Measurements from ENCODE around the gene BICD2. TPM values are rescaled to one million over a fixed set of nuclear protein-coding genes. Genes with fewer than 3 reads are reported as not detected.
"Not testable (repeated sequence)": the region's sequence is repeated elsewhere in the genome, so short reads cannot be mapped to it uniquely, and the experiment has no call there.

BICD2 gene
- total RNA-seq, 1 experiment from 2014 or later: 25.6 TPM

- no peak overlapping the region for H2AFZ ChIP-seq (ENCODE audit: low read length)
- no peak overlapping the region for H3K4me2 ChIP-seq (ENCODE audit: low read depth, low read length, poor library complexity, severe bottlenecking)
- no peaks in the 10 kb centered on the region for H3K36me3 ChIP-seq (ENCODE audit: insufficient read depth, low read length)
- no peak for DNase-seq
- 0 out of 2 replicates have a peak, but pooled peaks cover 4% of the 10 kb centered on the region for H3K27me3 ChIP-seq (ENCODE audit: low read length)
- H3K4me1 ChIP-seq (ENCODE audit: low read length): peaks cover 3% of the 10 kb centered on the region; the same call in 1 of the 2 replicates
- no peaks in the 10 kb centered on the region for H4K20me1 ChIP-seq (ENCODE audit: insufficient read depth, low read depth, low read length)
- H3K9ac ChIP-seq (ENCODE audit: low read length): no peak overlapping the region
- H3K9me2 ChIP-seq (replicated peaks; ENCODE audit: insufficient read depth, low read length): no peaks in the 10 kb centered on the region
- H3K27ac ChIP-seq (ENCODE audit: low read length): no peak overlapping the region
- H3K9me3 ChIP-seq (ENCODE audit: low read length): 0 out of 2 replicates have a peak, but pooled peaks cover 3% of the 10 kb centered on the region
- no peaks in the 10 kb centered on the region for H3K79me2 ChIP-seq (ENCODE audit: low read length)
- no peak overlapping the region for H3K4me3 ChIP-seq (ENCODE audit: low read length)
Observed at GRCh38 chr9:92775466-92775865, 10.8 kb upstream of the BICD2 start.

GRCh38 chr9:92774274-92774673 lies 9.6 kb upstream of the BICD2 start:
- H3K79me2 ChIP-seq (ENCODE audit: low read length): no peaks in the 10 kb centered on the region
- H3K27me3 ChIP-seq (ENCODE audit: low read length): 0 out of 2 replicates have a peak, but pooled peaks cover 4% of the 10 kb centered on the region
- no peak overlapping the region for H3K27ac ChIP-seq (ENCODE audit: low read length)
- no peak for DNase-seq
- no peak overlapping the region for H3K4me3 ChIP-seq (ENCODE audit: low read length)
- 0 out of 2 replicates have a peak, but pooled peaks cover 3% of the 10 kb centered on the region for H3K9me3 ChIP-seq (ENCODE audit: low read length)
- peaks cover 8% of the 10 kb centered on the region for H3K4me1 ChIP-seq (ENCODE audit: low read length)
- H3K36me3 ChIP-seq (ENCODE audit: insufficient read depth, low read length): no peaks in the 10 kb centered on the region
- no peak overlapping the region for H3K9ac ChIP-seq (ENCODE audit: low read length)
- H2AFZ ChIP-seq (ENCODE audit: low read length): no peak overlapping the region
- H3K9me2 ChIP-seq (replicated peaks; ENCODE audit: insufficient read depth, low read length): no peaks in the 10 kb centered on the region
- H4K20me1 ChIP-seq (ENCODE audit: insufficient read depth, low read depth, low read length): no peaks in the 10 kb centered on the region
- H3K4me2 ChIP-seq (ENCODE audit: low read depth, low read length, poor library complexity, severe bottlenecking): no peak overlapping the region

GRCh38 chr9:92773810-92774209 lies 9.2 kb upstream of the BICD2 start:
- Histone ChIP-seq H3K9me3 (ENCODE audit: low read length) (0 out of 2 replicates have a peak, but pooled peaks cover 1% of the 10 kb centered on the region), H3K4me2 (ENCODE audit: low read depth, low read length, poor library complexity, severe bottlenecking) (no peak overlapping the region), H3K9me2 (replicated peaks; ENCODE audit: insufficient read depth, low read length) (no peaks in the 10 kb centered on the region), H4K20me1 (ENCODE audit: insufficient read depth, low read depth, low read length) (no peaks in the 10 kb centered on the region), H3K36me3 (ENCODE audit: insufficient read depth, low read length) (no peaks in the 10 kb centered on the region), H3K79me2 (ENCODE audit: low read length) (no peaks in the 10 kb centered on the region), H3K4me3 (ENCODE audit: low read length) (no peak overlapping the region), H3K27me3 (ENCODE audit: low read length) (0 out of 2 replicates have a peak, but pooled peaks cover under 1% of the 10 kb centered on the region), H2AFZ (ENCODE audit: low read length) (no peak overlapping the region), H3K4me1 (ENCODE audit: low read length) (peaks cover 8% of the 10 kb centered on the region), H3K27ac (ENCODE audit: low read length) (no peak overlapping the region), H3K9ac (ENCODE audit: low read length) (no peak overlapping the region)
- DNase-seq: no peak

- Histone ChIP-seq H3K9me3 (ENCODE audit: low read length) (no peaks in the 10 kb centered on the region), H2AFZ (ENCODE audit: low read length) (no peak overlapping the region), H3K79me2 (ENCODE audit: low read length) (no peaks in the 10 kb centered on the region), H3K27ac (ENCODE audit: low read length) (no peak overlapping the region), H3K4me3 (ENCODE audit: low read length) (no peak overlapping the region), H3K36me3 (ENCODE audit: insufficient read depth, low read length) (no peaks in the 10 kb centered on the region), H4K20me1 (ENCODE audit: insufficient read depth, low read depth, low read length) (no peaks in the 10 kb centered on the region), H3K9ac (ENCODE audit: low read length) (no peak overlapping the region), H3K27me3 (ENCODE audit: low read length) (no peaks in the 10 kb centered on the region), H3K9me2 (replicated peaks; ENCODE audit: insufficient read depth, low read length) (no peaks in the 10 kb centered on the region), H3K4me1 (ENCODE audit: low read length) (peaks cover 10% of the 10 kb centered on the region), H3K4me2 (ENCODE audit: low read depth, low read length, poor library complexity, severe bottlenecking) (no peak overlapping the region)
- no peak for DNase-seq
Observed at GRCh38 chr9:92771309-92771708, 6.7 kb upstream of the BICD2 start.

- Histone ChIP-seq H3K79me2 (ENCODE audit: low read length) (no peaks in the 10 kb centered on the region), H3K4me2 (ENCODE audit: low read depth, low read length, poor library complexity, severe bottlenecking) (no peak overlapping the region), H3K9me3 (ENCODE audit: low read length) (no peaks in the 10 kb centered on the region), H4K20me1 (ENCODE audit: insufficient read depth, low read depth, low read length) (no peaks in the 10 kb centered on the region), H3K4me1 (ENCODE audit: low read length) (peaks cover 18% of the 10 kb centered on the region), H3K4me3 (ENCODE audit: low read length) (no peak overlapping the region), H3K27ac (ENCODE audit: low read length) (no peak overlapping the region), H3K9ac (ENCODE audit: low read length) (no peak overlapping the region), H3K27me3 (ENCODE audit: low read length) (no peaks in the 10 kb centered on the region), H3K9me2 (replicated peaks; ENCODE audit: insufficient read depth, low read length) (no peaks in the 10 kb centered on the region), H3K36me3 (ENCODE audit: insufficient read depth, low read length) (no peaks in the 10 kb centered on the region), H2AFZ (ENCODE audit: low read length) (peak overlapping the region; percentile 78; the same call in 1 of the 2 replicates)
- no peak for DNase-seq
Observed at GRCh38 chr9:92770360-92770995, 5.8 kb upstream of the BICD2 start.

- no peak overlapping the region for H3K9ac ChIP-seq (ENCODE audit: low read length)
- H3K79me2 ChIP-seq (ENCODE audit: low read length): no peaks in the 10 kb centered on the region
- H3K4me3 ChIP-seq (ENCODE audit: low read length): no peak overlapping the region
- H4K20me1 ChIP-seq (ENCODE audit: insufficient read depth, low read depth, low read length): no peaks in the 10 kb centered on the region
- no peak for DNase-seq
- H3K9me2 ChIP-seq (replicated peaks; ENCODE audit: insufficient read depth, low read length): no peaks in the 10 kb centered on the region
- H2AFZ ChIP-seq (ENCODE audit: low read length): peak overlapping the region; percentile 78; the same call in 1 of the 2 replicates
- no peaks in the 10 kb centered on the region for H3K36me3 ChIP-seq (ENCODE audit: insufficient read depth, low read length)
- H3K4me1 ChIP-seq (ENCODE audit: low read length): peaks cover 19% of the 10 kb centered on the region
- H3K9me3 ChIP-seq (ENCODE audit: low read length): no peaks in the 10 kb centered on the region
- H3K4me2 ChIP-seq (ENCODE audit: low read depth, low read length, poor library complexity, severe bottlenecking): no peak overlapping the region
- H3K27me3 ChIP-seq (ENCODE audit: low read length): no peaks in the 10 kb centered on the region
- no peak overlapping the region for H3K27ac ChIP-seq (ENCODE audit: low read length)
Observed at GRCh38 chr9:92769990-92770359, 5.3 kb upstream of the BICD2 start.

- no peak overlapping the region for H3K27ac ChIP-seq (ENCODE audit: low read length)
Observed at GRCh38 chr9:92769286-92769685, 4.7 kb upstream of the BICD2 start.

GRCh38 chr9:92768816-92769215 lies 4.2 kb upstream of the BICD2 start:
- not testable (repeated sequence) for H2AFZ ChIP-seq (ENCODE audit: low read length); H3K36me3 ChIP-seq (ENCODE audit: insufficient read depth, low read length); H3K27me3 ChIP-seq (ENCODE audit: low read length); H3K9ac ChIP-seq (ENCODE audit: low read length); H4K20me1 ChIP-seq (ENCODE audit: insufficient read depth, low read depth, low read length); H3K4me3 ChIP-seq (ENCODE audit: low read length); H3K9me2 ChIP-seq (replicated peaks; ENCODE audit: insufficient read depth, low read length); DNase-seq; H3K9me3 ChIP-seq (ENCODE audit: low read length); H3K27ac ChIP-seq (ENCODE audit: low read length); H3K79me2 ChIP-seq (ENCODE audit: low read length); H3K4me2 ChIP-seq (ENCODE audit: low read depth, low read length, poor library complexity, severe bottlenecking)
- H3K4me1 ChIP-seq (ENCODE audit: low read length): peaks cover 19% of the 10 kb centered on the region

More at GRCh38 chr9:92769286-92769685, 4.7 kb upstream of the BICD2 start:
- H3K9me2 ChIP-seq (replicated peaks; ENCODE audit: insufficient read depth, low read length): no peaks in the 10 kb centered on the region
- H3K79me2 ChIP-seq (ENCODE audit: low read length): peaks cover 3% of the 10 kb centered on the region
- peaks cover 19% of the 10 kb centered on the region for H3K4me1 ChIP-seq (ENCODE audit: low read length)
- DNase-seq: no peak
- no peak overlapping the region for H3K4me2 ChIP-seq (ENCODE audit: low read depth, low read length, poor library complexity, severe bottlenecking)
- H3K27me3 ChIP-seq (ENCODE audit: low read length): no peaks in the 10 kb centered on the region
- H3K4me3 ChIP-seq (ENCODE audit: low read length): no peak overlapping the region
- H3K36me3 ChIP-seq (ENCODE audit: insufficient read depth, low read length): no peaks in the 10 kb centered on the region
- H2AFZ ChIP-seq (ENCODE audit: low read length): no peak overlapping the region
- H3K9me3 ChIP-seq (ENCODE audit: low read length): no peaks in the 10 kb centered on the region
- H3K9ac ChIP-seq (ENCODE audit: low read length): no peak overlapping the region
- 0 out of 2 replicates have a peak, but pooled peaks cover 1% of the 10 kb centered on the region for H4K20me1 ChIP-seq (ENCODE audit: insufficient read depth, low read depth, low read length)
